OCI-LY1 (cell line): Measurements from ENCODE around the gene GPM6B.

Experiments
- H2AFZ ChIP-seq: fragments of 200-600 bp; sonication (generic), shearing (Covaris generic); 2 replicates; pipeline ENCODE4 v1.6.0; 2014; ENCODE audit warnings: antibody characterized with exemption, mild to moderate bottlenecking, low read length
- H3F3A ChIP-seq: fragments of 200-600 bp; sonication (generic), shearing (Covaris generic); 2 replicates; pipeline ENCODE4 v1.6.0; 2014; ENCODE audit warnings: mild to moderate bottlenecking, antibody characterized with exemption, low read length, moderate library complexity; ENCODE audit not compliant: insufficient read depth
- H3K27ac ChIP-seq: fragments of 200-600 bp; sonication (generic); 2 replicates; pipeline ENCODE4 v1.5.1; 2014; ENCODE audit warnings: low read length, mixed run types, mild to moderate bottlenecking, low read depth; ENCODE audit not compliant: poor library complexity, severe bottlenecking
- H3K27me3 ChIP-seq: fragments of 200-600 bp; sonication (generic); 2 replicates; pipeline ENCODE4 v1.6.0; 2014; ENCODE audit warnings: antibody characterized with exemption, mild to moderate bottlenecking, low read length, moderate library complexity; ENCODE audit not compliant: insufficient read depth
- H3K36me3 ChIP-seq: fragments of 200-600 bp; sonication (generic); 2 replicates; pipeline ENCODE4 v1.6.1; 2014; ENCODE audit warnings: mild to moderate bottlenecking, antibody characterized with exemption, low read length, moderate library complexity, mixed read lengths; ENCODE audit not compliant: insufficient read depth
- H3K4me1 ChIP-seq: fragments of 200-600 bp; sonication (generic); 2 replicates; pipeline ENCODE4 v1.5.1; 2014; ENCODE audit warnings: mild to moderate bottlenecking, low read length, moderate library complexity; ENCODE audit not compliant: insufficient read depth, severe bottlenecking
- H3K4me2 ChIP-seq: fragments of 200-600 bp; sonication (generic), shearing (Covaris generic); 2 replicates; pipeline ENCODE4 v1.6.1; 2014; ENCODE audit warnings: low read length
- H3K4me3 ChIP-seq: fragments of 200-600 bp; sonication (generic); 2 replicates; pipeline ENCODE4 v1.5.1; 2014; ENCODE audit warnings: low read length, low read depth, mild to moderate bottlenecking, mixed read lengths; ENCODE audit not compliant: poor library complexity, severe bottlenecking
- H3K79me2 ChIP-seq: fragments of 200-600 bp; shearing (Covaris generic); 2 replicates; pipeline ENCODE4 v1.6.1; 2016; ENCODE audit warnings: mixed run types, low read length, mixed read lengths; ENCODE audit not compliant: insufficient read depth
- H3K9ac ChIP-seq: fragments of 200-600 bp; sonication (generic), shearing (Covaris generic); 2 replicates; pipeline ENCODE4 v1.6.1; 2014; ENCODE audit warnings: mild to moderate bottlenecking, low read length, mixed read lengths
- H3K9me2 ChIP-seq: fragments of 200-600 bp; sonication (generic), shearing (Covaris generic); 2 replicates; pipeline ENCODE4 v1.6.1; 2014; ENCODE audit warnings: low read depth, mild to moderate bottlenecking, low read length, mixed read lengths
- H3K9me3 ChIP-seq: fragments of 200-600 bp; shearing (Covaris generic); 2 replicates; pipeline ENCODE4 v1.6.1; 2014; ENCODE audit warnings: low read length, mixed read lengths
- H4K20me1 ChIP-seq: fragments of 200-600 bp; sonication (generic), shearing (Covaris generic); 2 replicates; pipeline ENCODE4 v1.6.0; 2016; ENCODE audit warnings: mild to moderate bottlenecking, low read length; ENCODE audit not compliant: insufficient read depth
- EZH2 ChIP-seq: fragments of 200-600 bp; sonication (generic), shearing (Covaris generic); IDR thresholded peaks from 2 replicates; pipeline ENCODE4 v1.8.0; 2017; ENCODE audit warnings: borderline replicate concordance, mixed run types, mild to moderate bottlenecking, antibody characterized with exemption, low read length, moderate library complexity, mixed read lengths
- TF ChIP-seq, protein P1 (sequence below): fragments of 200-600 bp; sonication (generic), shearing (Covaris generic); IDR thresholded peaks from 2 replicates; pipeline ENCODE4 v1.5.1; 2017; ENCODE audit warnings: mild to moderate bottlenecking, antibody characterized with exemption, low read length, moderate library complexity, mixed read lengths

GPM6B gene

DNA sequence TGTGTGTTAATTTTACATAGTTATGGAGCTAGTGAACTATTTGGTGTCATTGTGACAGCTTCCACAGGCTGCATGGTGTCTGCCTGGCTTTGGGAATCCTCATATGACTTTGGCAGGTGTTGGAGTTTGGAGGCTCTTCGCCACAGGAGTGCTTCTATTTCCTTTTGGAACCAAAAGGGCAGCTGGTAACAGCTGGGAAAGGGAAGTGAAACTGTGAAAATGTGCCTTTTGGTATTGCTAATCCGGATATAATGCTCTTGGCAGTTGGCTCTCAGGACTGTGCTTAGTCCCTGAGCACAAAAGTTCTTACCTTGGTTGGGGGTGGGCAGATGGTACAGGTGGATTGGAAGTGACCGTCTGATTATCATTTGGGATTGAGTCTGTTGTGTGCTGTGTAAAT is 64.2 kb downstream of the GPM6B start:
- peak overlapping the region; percentile 19 for H3K27ac ChIP-seq
- H3K9me2 ChIP-seq, result no peaks in the 10 kb centered on the region
- H3K79me2 ChIP-seq, result no peaks in the 10 kb centered on the region
- H3K9ac ChIP-seq, result no peak overlapping the region
- H2AFZ ChIP-seq, result no peak overlapping the region
- no peaks in the 10 kb centered on the region for H3F3A ChIP-seq
- no peaks in the 10 kb centered on the region for H3K9me3 ChIP-seq
- H3K27me3 ChIP-seq, result no peaks in the 10 kb centered on the region
- no peak overlapping the region for H3K4me2 ChIP-seq
- H4K20me1 ChIP-seq, result no peaks in the 10 kb centered on the region
- H3K4me3 ChIP-seq, result no peak overlapping the region
- H3K36me3 ChIP-seq, result peaks cover 82% of the 10 kb centered on the region
- TF ChIP-seq, protein P1, sequence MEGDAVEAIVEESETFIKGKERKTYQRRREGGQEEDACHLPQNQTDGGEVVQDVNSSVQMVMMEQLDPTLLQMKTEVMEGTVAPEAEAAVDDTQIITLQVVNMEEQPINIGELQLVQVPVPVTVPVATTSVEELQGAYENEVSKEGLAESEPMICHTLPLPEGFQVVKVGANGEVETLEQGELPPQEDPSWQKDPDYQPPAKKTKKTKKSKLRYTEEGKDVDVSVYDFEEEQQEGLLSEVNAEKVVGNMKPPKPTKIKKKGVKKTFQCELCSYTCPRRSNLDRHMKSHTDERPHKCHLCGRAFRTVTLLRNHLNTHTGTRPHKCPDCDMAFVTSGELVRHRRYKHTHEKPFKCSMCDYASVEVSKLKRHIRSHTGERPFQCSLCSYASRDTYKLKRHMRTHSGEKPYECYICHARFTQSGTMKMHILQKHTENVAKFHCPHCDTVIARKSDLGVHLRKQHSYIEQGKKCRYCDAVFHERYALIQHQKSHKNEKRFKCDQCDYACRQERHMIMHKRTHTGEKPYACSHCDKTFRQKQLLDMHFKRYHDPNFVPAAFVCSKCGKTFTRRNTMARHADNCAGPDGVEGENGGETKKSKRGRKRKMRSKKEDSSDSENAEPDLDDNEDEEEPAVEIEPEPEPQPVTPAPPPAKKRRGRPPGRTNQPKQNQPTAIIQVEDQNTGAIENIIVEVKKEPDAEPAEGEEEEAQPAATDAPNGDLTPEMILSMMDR, result no peak
- TF ChIP-seq EZH2, result no peak
- peaks cover 17% of the 10 kb centered on the region for H3K4me1 ChIP-seq

DNA sequence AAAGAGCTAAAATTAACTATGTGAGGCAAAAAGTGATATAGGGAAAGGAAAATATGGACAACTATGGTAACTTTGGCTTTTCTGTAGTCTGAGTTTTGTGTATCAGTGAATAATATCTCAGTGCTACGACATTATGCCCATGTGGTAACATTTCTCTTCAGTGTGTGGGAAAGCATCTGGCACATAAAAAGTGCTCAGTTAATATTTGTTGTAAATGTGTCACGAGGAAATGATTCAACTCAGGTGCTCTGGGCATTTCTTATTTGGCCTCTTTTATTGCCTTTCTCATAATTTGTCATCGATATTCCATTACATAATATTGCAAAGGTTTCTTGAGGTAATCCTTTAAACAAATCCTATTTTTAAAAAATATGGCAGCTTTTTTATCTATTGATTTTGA is 64.8 kb downstream of the GPM6B start:
- Histone ChIP-seq H3K36me3 (peaks cover 80% of the 10 kb centered on the region), H3K9me2 (no peaks in the 10 kb centered on the region), H3K27ac (no peak overlapping the region), H4K20me1 (no peaks in the 10 kb centered on the region), H3K79me2 (no peaks in the 10 kb centered on the region), H3K4me1 (peaks cover 17% of the 10 kb centered on the region), H3K9ac (no peak overlapping the region), H2AFZ (no peak overlapping the region), H3K27me3 (no peaks in the 10 kb centered on the region), H3K4me2 (no peak overlapping the region), H3K4me3 (no peak overlapping the region), H3F3A (no peaks in the 10 kb centered on the region), H3K9me3 (no peaks in the 10 kb centered on the region)
- TF ChIP-seq, protein P1, result no peak
- no peak for TF ChIP-seq EZH2

DNA sequence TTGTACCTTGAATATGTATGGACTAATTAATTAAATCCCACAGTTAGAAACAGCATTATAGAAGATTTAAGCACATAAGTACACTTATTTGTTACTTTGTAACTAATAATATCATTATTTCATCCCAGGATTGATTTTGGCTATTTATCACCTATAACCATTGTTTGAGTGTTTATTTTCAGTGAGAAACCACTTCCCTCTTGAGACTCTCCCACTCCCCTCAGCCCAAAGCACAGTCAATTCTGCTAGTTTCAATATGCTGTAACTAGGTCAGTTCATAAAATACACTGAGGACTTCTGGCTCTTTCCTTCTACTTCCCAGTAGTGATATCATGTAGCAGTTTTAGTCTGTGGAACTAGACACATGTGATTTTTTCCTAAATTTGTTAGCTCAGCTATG is 66.1 kb downstream of the GPM6B start:
- Histone ChIP-seq H3K4me2 (no peak overlapping the region), H3K79me2 (no peaks in the 10 kb centered on the region), H3K4me3 (no peak overlapping the region), H2AFZ (no peak overlapping the region), H3K27ac (no peak overlapping the region), H4K20me1 (no peaks in the 10 kb centered on the region), H3K27me3 (no peaks in the 10 kb centered on the region), H3K4me1 (peaks cover 17% of the 10 kb centered on the region), H3K9me3 (no peaks in the 10 kb centered on the region), H3K9ac (no peak overlapping the region), H3K9me2 (no peaks in the 10 kb centered on the region), H3K36me3 (peaks cover 79% of the 10 kb centered on the region), H3F3A (no peaks in the 10 kb centered on the region)
- TF ChIP-seq EZH2, result no peak
- TF ChIP-seq, protein P1, result no peak
